BJ (cell line): ENCODE measurements around the gene TNS4. TPM values are rescaled to one million over a fixed set of nuclear protein-coding genes. Genes with fewer than 3 reads are reported as not detected.

Experiments used
- CTCF ChIA-PET: fragments of 350-600 bp; formaldehyde crosslinking; extraction: SDS; loops from one replicate; lab custom pipeline; 2021; ENCODE audit warnings: antibody characterized with exemption, inconsistent platforms; lab: Yijun Ruan, JAX
- POLR2A ChIA-PET: fragments of 300-600 bp; sonication (Branson Sonifier 250); formaldehyde crosslinking; extraction: SDS; loops from one replicate; lab custom pipeline; 2021; ENCODE audit warnings: antibody characterized with exemption; lab: Charles Lee
- DNase-seq: peaks from one replicate; pipeline ENCODE4 v3.0.0-alpha.2; 2011; ENCODE audit warnings: low read depth
- H3K27me3 ChIP-seq: 2 replicates; pipeline ENCODE4 v1.6.0; 2011; ENCODE audit warnings: low read length; ENCODE audit not compliant: control insufficient read depth, insufficient read depth
- H3K36me3 ChIP-seq: 2 replicates; pipeline ENCODE4 v1.5.1; 2011; ENCODE audit warnings: low read length; ENCODE audit not compliant: control insufficient read depth, insufficient read depth
- H3K4me3 ChIP-seq: 2 replicates; pipeline ENCODE4 v1.5.1; 2011; ENCODE audit warnings: low read depth, mild to moderate bottlenecking, control low read depth, low read length
- CTCF ChIP-seq: IDR thresholded peaks from 2 replicates; pipeline ENCODE4 v1.5.1; 2011; ENCODE audit warnings: low read depth, mild to moderate bottlenecking, control low read depth, inconsistent platforms, low read length, moderate library complexity; ENCODE audit not compliant: insufficient read depth
- polyA plus RNA-seq: library from polyadenylated mRNA; depleted of rRNA; stranded (reverse); fragments of >200 nt; gene quantifications from 2 replicates; pipeline ENCODE4 v1.2.3, GENCODE V29; 2011

The TNS4 gene
- polyA plus RNA-seq, 1 experiment = 0.40 TPM

DNA sequence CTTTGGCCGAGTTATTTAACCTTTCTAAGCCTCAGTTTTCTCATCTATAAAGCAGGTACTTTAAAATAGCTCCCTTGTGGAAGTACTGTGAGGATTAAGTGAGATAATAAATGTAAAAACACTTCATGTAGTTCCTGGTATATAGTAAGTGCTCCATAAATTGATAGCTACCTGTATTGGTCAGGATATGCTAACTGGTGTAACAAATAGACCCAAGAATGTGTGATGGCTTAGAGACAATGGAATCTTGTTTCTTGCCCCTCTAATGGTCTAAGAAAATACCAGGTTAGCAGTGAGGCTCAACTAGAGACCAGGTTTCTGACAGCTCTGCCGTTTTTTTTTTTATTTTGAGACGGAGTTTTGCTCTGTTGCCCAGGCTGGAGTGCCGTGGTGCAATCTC is 34.0 kb upstream of the TNS4 start:
- TF ChIP-seq CTCF = no peak
- Histone ChIP-seq H3K27me3 (no peaks in the 10 kb centered on the region), H3K36me3 (no peaks in the 10 kb centered on the region), H3K4me3 (no peak overlapping the region)
- CTCF ChIA-PET = interaction anchor here (0.5 to 16.8 kb wide), 9 partner anchors 20 to 1678 kb away, joined by 3 to 382 read pairs (median 66); partner anchors contain the start of genes GJD3, IGFBP4 and TOP2A
- POLR2A ChIA-PET = interaction anchor here (0.7 kb wide), 2 partner anchors 13 to 102 kb away, joined by 4 to 8 read pairs; no protein-coding TSS in a partner anchor
- DNase-seq = no peak

DNA sequence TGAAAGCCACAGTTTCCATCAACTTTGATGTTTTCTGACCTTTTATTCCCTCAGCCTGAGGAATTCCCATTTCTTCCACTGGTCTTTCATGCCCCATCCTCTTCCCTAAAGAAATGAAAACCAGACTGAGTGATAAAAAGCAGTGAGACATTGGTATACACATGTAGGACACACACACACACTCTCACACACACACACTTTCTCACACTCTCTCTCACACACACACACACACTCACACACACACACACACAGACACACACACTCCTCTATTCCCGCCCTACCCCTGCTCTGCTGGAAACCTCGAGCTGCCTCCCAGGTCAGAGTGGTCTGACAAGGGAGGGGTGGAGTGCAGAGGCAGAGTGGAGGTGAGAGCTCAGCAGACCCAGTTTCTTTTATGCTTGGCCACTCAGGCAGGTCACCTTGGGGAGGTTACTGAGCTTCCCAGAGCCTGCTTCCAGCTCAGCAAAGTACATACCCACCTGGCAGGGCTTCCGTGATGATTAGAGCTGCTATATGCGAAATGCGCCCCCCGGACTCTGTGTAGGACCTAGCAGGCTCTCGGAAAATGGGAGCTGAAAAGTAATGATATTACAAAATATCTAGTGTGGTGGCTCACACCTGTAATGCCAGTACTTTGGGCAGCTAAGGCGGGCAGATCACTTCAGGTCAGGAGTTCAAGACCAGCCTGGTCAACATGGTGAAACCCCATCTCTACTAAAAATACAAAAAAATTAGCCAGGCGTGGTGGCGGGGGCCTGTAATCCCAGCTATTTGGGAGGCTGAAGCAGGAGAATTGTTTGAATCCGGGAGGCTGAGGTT is 33.2 kb upstream of the TNS4 start:
- ChIA-PET POLR2A (interaction anchor here (0.5 to 0.9 kb wide), 2 partner anchors 14 to 555 kb away, joined by 3 read pairs; no protein-coding TSS in a partner anchor), CTCF (interaction anchor here (0.8 to 16.8 kb wide), 23 partner anchors 9 to 422 kb away, joined by 3 to 382 read pairs (median 5); partner anchors contain the start of genes GJD3, IGFBP4, TNS4 and TOP2A)
- no peak for DNase-seq
- no peak for TF ChIP-seq CTCF
- Histone ChIP-seq H3K36me3 (no peaks in the 10 kb centered on the region), H3K4me3 (no peak overlapping the region), H3K27me3 (no peaks in the 10 kb centered on the region)

DNA sequence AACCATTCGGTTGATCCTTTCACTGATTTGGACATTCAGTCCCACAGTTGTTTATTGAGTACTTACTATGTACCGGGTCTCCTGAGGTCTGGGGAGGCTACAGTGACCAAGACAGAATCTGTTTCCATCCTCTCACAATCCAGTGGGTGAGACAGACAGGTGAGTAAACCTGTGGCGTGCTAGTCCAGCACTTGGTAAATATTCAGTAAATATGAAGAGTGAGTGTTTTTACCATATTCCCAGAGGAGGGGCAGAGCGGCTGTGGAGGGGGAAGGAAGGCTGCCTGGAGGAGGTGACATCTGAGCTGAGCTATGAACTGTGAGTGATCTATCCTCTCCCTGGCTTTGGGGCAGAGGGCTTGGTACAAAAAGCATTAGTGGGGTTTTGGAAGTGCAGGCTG is 32.5 kb upstream of the TNS4 start:
- ChIA-PET POLR2A (interaction anchor here (0.5 to 1.1 kb wide), 5 partner anchors 24 to 86 kb away, joined by 3 to 6 read pairs (median 4); no protein-coding TSS in a partner anchor), CTCF (interaction anchor here (0.7 to 16.8 kb wide), 41 partner anchors 9 to 422 kb away, joined by 3 to 382 read pairs (median 6); partner anchors contain the start of genes GJD3, IGFBP4, TNS4 and TOP2A)
- TF ChIP-seq CTCF = no peak
- no peaks in the 10 kb centered on the region for H3K27me3 ChIP-seq
- H3K4me3 ChIP-seq = no peak overlapping the region
- no peak for DNase-seq
- H3K36me3 ChIP-seq = no peaks in the 10 kb centered on the region

- ChIA-PET CTCF (interaction anchor here (0.6 to 16.8 kb wide), 43 partner anchors 8 to 514 kb away, joined by 3 to 382 read pairs (median 6); partner anchors contain the start of genes GJD3, IGFBP4, KRTAP2-1 and TOP2A), POLR2A (interaction anchor here (0.6 to 1.1 kb wide), 6 partner anchors 10 to 242 kb away, joined by 3 to 16 read pairs (median 4); no protein-coding TSS in a partner anchor)
- H3K36me3 ChIP-seq = no peaks in the 10 kb centered on the region
- no peak for TF ChIP-seq CTCF
- no peak overlapping the region for H3K4me3 ChIP-seq
- DNase-seq = no peak
- no peaks in the 10 kb centered on the region for H3K27me3 ChIP-seq
Measured at GRCh38 chr17:40532520-40533253, 31.3 kb upstream of the TNS4 start.
